Activated T-helper 1 cell treated with anti-CD3 and anti-CD28 coated beads, Interleukin-2, amount 50 U/mL, for 16 hours (primary cell): ENCODE measurements around the gene ARHGEF4.
"Not testable (repeated sequence)": the region's sequence is repeated elsewhere in the genome, so short reads cannot be mapped to it uniquely, and the experiment has no call there.

Source experiments
- DNase-seq, 2 donors: peaks; one replicate each; pipeline ENCODE4 v3.0.0-alpha.2; 2020; ENCODE audit warnings: low read depth in 1 of 2, low spot score in 1 of 2

Gene ARHGEF4

GRCh38 chr2:131075578-131075977 is 238.9 kb downstream of the ARHGEF4 start:
- not testable (repeated sequence) for DNase-seq

- DNase-seq, result no peak
These were observed 240.0 kb downstream of the ARHGEF4 start for GRCh38 chr2:131076707-131077106.

- DNase-seq, result no peak
These were observed 240.6 kb downstream of the ARHGEF4 start for GRCh38 chr2:131077182-131077846.

GRCh38 chr2:131077966-131078365 is 241.3 kb downstream of the ARHGEF4 start:
- no peak for DNase-seq

- DNase-seq, result not testable (repeated sequence)
These were observed 243.2 kb downstream of the ARHGEF4 start for GRCh38 chr2:131079931-131080330.

GRCh38 chr2:131081190-131081589 is 244.5 kb downstream of the ARHGEF4 start:
- DNase-seq, result no peak

GRCh38 chr2:131085646-131086045 is 248.9 kb downstream of the ARHGEF4 start:
- no peak for DNase-seq

- no peak for DNase-seq
These were observed 255.8 kb downstream of the ARHGEF4 start for GRCh38 chr2:131092458-131093005.

GRCh38 chr2:131093006-131093695 is 256.4 kb downstream of the ARHGEF4 start, which contains the start of gene FAM168B:
Gene FAM168B, minus strand, starts transcription at chr2:131093460. Its CDS starts 10,814 bp downstream, at chr2:131082646.
- DNase-seq, result peak; percentile 77 to 87

- no peak for DNase-seq
These were observed 257.2 kb downstream of the ARHGEF4 start for GRCh38 chr2:131093696-131094462.

- DNase-seq, result no peak
These were observed 258.0 kb downstream of the ARHGEF4 start for GRCh38 chr2:131094463-131095281.
